Prostate gland (tissue), 2 donors: ENCODE measurements around the gene MEGF10.

Source experiments
- CTCF ChIP-seq, 4 experiments: fragments of 200-600 bp in 2 of 4; fragments of 450-650 bp in 2 of 4; sonication (generic) in 2 of 4; IDR thresholded peaks; 1 replicate in 3 of 4; 2 replicates in 1 of 4; pipeline ENCODE4 v1.5.1; 2016 to 2019; ENCODE audit warnings: antibody characterized with exemption in 4 of 4, mild to moderate bottlenecking in 2 of 4, moderate library complexity in 2 of 4
- POLR2A ChIP-seq: fragments of 450-650 bp; IDR thresholded peaks from one replicate; pipeline ENCODE4 v1.6.1; 2016; ENCODE audit warnings: antibody characterized with exemption, mild to moderate bottlenecking
- POLR2AphosphoS5 ChIP-seq: sonication (generic); formaldehyde crosslinking; IDR thresholded peaks from one replicate; pipeline ENCODE4 v1.6.1; 2017; ENCODE audit warnings: antibody characterized with exemption

- TF ChIP-seq CTCF (IDR thresholded peaks at IDR 0.05): no peak
- TF ChIP-seq POLR2A: no peak
- no peak for TF ChIP-seq POLR2AphosphoS5
Observed at GRCh38 chr5:127324756-127325155, 34.2 kb downstream of the MEGF10 start.
